Medulla oblongata (tissue), 1 donor: ENCODE measurements around the gene LTB.
A peak's percentile ranks its signal among the peaks of the same experiment; 100 is the strongest.

ENCODE experiments used
- DNase-seq: peaks from one replicate; pipeline ENCODE4 v3.0.0-alpha.2; 2015; ENCODE audit errors: extremely low spot score

Gene LTB

GRCh38 chr6:31576897-31577578 lies 5.2 kb downstream of the LTB start:
- DNase-seq = no peak

DNA sequence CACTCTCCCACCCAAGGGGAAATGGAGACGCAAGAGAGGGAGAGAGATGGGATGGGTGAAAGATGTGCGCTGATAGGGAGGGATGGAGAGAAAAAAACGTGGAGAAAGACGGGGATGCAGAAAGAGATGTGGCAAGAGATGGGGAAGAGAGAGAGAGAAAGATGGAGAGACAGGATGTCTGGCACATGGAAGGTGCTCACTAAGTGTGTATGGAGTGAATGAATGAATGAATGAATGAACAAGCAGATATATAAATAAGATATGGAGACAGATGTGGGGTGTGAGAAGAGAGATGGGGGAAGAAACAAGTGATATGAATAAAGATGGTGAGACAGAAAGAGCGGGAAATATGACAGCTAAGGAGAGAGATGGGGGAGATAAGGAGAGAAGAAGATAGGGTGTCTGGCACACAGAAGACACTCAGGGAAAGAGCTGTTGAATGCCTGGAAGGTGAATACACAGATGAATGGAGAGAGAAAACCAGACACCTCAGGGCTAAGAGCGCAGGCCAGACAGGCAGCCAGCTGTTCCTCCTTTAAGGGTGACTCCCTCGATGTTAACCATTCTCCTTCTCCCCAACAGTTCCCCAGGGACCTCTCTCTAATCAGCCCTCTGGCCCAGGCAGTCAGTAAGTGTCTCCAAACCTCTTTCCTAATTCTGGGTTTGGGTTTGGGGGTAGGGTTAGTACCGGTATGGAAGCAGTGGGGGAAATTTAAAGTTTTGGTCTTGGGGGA lies 6.1 kb downstream of the LTB start:
- DNase-seq = no peak

DNA sequence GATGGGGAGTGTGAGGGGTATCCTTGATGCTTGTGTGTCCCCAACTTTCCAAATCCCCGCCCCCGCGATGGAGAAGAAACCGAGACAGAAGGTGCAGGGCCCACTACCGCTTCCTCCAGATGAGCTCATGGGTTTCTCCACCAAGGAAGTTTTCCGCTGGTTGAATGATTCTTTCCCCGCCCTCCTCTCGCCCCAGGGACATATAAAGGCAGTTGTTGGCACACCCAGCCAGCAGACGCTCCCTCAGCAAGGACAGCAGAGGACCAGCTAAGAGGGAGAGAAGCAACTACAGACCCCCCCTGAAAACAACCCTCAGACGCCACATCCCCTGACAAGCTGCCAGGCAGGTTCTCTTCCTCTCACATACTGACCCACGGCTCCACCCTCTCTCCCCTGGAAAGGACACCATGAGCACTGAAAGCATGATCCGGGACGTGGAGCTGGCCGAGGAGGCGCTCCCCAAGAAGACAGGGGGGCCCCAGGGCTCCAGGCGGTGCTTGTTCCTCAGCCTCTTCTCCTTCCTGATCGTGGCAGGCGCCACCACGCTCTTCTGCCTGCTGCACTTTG lies 6.8 kb downstream of the LTB start, which contains the start of gene TNF:
TSS of gene TNF (plus strand) at position 231 of the 567 bp plus-strand sequence. CDS start at position 408, 177 bp downstream.
- peak; percentile 64 for DNase-seq

GRCh38 chr6:31574106-31575061 lies 7.8 kb downstream of the LTB start:
- DNase-seq = no peak

- DNase-seq = no peak
Measured at GRCh38 chr6:31573239-31574105, 8.8 kb downstream of the LTB start.

DNA sequence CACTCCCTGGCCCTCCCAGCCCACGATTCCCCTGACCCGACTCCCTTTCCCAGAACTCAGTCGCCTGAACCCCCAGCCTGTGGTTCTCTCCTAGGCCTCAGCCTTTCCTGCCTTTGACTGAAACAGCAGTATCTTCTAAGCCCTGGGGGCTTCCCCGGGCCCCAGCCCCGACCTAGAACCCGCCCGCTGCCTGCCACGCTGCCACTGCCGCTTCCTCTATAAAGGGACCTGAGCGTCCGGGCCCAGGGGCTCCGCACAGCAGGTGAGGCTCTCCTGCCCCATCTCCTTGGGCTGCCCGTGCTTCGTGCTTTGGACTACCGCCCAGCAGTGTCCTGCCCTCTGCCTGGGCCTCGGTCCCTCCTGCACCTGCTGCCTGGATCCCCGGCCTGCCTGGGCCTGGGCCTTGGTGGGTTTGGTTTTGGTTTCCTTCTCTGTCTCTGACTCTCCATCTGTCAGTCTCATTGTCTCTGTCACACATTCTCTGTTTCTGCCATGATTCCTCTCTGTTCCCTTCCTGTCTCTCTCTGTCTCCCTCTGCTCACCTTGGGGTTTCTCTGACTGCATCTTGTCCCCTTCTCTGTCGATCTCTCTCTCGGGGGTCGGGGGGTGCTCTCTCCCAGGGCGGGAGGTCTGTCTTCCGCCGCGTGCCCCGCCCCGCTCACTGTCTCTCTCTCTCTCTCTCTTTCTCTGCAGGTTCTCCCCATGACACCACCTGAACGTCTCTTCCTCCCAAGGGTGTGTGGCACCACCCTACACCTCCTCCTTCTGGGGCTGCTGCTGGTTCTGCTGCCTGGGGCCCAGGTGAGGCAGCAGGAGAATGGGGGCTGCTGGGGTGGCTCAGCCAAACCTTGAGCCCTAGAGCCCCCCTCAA lies 9.9 kb downstream of the LTB start, which contains the start of gene LTA:
TSS of gene LTA (plus strand) at position 249 of the 871 bp plus-strand sequence. CDS start at position 703, 454 bp downstream.
- DNase-seq = no peak

- no peak for DNase-seq
Measured at GRCh38 chr6:31569861-31570536, 12.2 kb downstream of the LTB start.

DNA sequence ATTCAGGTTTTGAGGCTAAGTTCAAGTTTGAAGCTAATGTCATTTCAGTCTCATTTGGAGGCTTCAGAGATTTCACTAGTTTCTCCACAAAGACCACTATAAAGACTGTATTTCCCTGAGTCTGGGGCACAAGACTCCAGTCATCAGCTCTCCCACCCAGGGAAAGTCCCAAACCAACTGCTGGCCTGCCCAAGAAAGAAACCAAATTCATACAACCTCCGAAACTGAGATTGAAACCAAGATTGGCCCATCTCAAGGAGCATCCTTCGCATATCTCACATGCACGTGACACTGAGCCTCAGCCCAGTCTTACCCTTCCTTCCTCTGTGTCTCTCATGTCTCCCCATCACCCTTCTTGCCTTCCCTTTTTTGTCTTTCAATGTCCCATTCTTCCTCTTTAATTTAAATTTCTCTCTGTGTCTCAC lies 13.7 kb downstream of the LTB start:
- DNase-seq = peak; percentile 52

DNA sequence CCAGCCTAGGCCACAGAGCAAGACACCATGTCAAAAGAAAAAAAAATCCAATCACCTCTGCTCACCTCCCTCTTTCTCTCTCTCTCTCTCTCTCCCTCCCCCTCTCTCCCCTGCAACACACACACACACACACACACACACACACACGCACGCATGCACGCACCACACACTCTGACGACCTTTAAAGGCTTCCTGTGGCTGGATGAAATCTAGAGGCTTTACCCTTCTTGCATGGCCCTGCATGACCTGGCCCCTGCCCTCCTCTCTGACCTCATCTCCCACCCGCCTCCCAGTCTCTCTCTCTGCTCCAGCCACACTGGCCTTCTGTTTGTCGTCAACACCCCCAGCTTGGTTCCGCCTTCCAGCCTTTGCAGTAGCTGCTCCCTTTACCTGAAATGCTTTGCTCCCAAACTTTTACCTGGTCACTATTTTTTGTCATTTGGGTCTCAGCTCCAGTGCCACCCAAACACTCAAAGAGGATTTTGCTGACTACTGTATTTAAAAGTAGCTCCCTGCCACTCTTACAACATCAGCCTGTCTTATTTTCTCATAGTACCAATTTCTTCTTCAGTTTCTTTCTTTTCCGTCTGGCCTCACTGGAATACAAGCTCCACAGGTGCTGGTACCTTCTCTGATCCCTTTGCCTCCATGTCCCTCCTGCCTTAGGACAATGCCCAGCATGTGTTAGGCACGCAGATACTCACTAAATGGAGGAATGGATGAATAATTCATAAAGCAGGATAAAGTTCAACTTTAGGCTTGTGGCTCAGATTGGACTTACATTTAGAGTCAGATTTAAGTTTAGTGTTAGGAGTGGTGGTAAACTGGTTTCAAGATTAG lies 14.5 kb downstream of the LTB start:
- no peak for DNase-seq

DNA sequence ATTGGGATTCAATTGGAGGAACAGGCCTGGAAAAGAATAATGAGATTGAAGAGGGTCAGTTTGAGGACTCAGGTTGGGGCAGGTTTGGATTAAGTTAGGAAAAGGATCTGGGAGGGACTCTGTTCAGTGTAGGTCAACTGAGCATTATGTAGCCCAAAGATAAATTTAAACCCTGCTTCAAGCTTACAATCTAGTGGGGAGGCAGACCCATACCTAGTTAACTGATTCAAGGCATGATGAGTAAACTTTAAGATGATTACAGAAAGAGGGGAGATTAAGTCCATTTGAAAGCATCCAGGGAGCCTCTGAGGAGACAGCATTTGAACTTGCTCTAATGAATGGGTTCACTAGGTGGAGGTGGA lies 21.5 kb downstream of the LTB start:
- no peak for DNase-seq

- peak; percentile 78 for DNase-seq
Measured at GRCh38 chr6:31559958-31560696, 22.1 kb downstream of the LTB start.

DNA sequence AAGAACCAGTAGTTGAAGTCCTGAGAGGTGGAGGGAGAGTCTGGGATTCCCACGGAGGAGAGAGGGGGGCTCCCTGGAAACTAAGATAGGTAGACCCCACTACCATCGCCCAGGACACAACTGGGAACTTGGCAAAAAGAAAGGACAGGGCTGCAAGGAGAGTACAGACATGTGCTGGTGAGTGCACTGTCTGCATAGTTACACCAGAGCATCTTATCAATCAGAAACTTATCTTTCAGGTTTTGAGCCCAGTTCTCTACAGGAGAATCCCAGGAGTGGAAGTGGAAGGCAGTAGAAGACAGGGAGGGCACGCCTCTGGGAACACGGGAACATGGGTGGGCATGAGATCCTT lies 22.6 kb downstream of the LTB start:
- no peak for DNase-seq

GRCh38 chr6:31558631-31559500 lies 23.4 kb downstream of the LTB start:
- DNase-seq = peak; percentile 71

GRCh38 chr6:31558318-31558625 lies 24.0 kb downstream of the LTB start:
- DNase-seq = no peak

DNA sequence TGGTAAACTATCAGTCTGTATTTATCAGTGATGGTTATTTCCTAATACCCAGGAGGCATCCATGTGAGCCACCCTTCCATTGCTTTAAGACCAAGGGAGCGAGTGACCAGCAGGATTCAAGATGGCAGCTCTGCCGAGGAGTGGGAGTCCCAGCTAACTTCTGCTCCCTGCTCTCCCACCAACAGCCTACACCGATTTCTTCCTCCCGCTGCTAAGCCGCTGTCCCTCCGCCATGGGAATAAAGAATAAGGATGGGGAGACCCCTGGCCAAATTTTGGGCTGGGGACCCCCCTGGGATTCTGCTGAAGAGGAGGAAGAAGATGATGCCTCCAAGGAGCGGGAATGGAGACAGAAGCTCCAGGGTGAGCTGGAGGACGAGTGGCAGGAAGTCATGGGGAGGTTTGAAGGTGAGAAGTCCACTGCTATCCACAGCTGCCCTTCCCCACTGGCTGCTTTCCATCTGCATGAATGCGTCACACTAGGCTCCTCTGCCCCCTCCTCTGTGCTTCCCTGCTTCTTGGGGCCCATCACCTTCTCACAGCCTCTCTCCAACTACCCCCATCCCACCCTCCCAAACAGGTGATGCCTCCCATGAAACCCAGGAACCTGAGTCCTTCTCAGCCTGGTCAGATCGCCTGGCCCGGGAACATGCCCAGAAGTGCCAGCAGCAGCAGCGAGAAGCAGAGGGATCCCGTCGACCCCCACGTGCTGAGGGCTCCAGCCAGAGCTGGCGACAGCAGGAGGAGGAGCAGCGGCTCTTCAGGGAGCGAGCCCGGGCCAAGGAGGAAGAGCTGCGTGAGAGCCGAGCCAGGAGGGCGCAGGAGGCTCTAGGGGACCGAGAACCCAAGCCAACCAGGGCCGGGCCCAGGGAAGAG lies 24.5 kb downstream of the LTB start:
- no peak for DNase-seq

- no peak for DNase-seq
Measured at GRCh38 chr6:31556307-31556706, 25.9 kb downstream of the LTB start.
